Stimulated activated CD4-positive, alpha-beta T cell treated with anti-CD3 and anti-CD28 coated beads, Interleukin-1b, Interleukin-23, amount 100 ng/mL, for 24 hours (primary cell): Measurements from ENCODE around the gene F9.

Source experiments
- DNase-seq, 4 experiments: peaks; one replicate each; pipeline ENCODE4 v3.0.0-alpha.2; 2020; ENCODE audit warnings: low read depth in 4 of 4, low spot score in 1 of 4

The F9 gene

DNA sequence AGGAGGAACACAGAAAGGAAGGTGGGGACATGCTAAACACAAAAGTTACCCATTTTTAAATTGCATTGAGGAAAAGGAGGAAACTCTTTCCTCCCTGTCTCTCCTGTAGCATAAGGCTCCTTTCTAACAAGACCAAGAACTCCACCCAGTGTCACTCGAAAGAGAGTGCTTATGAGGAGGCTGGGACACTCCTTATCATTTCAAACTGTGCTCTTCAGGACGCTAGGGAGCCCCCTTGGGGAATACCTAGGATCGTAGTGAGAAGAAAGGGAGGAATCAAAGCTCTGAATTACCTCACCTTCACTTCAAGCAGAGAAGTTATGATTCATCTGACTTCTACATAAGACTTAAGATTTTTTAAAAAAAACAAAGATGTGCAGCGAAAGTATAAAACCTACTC lies 65.5 kb downstream of the F9 start:
- no peak for DNase-seq

DNA sequence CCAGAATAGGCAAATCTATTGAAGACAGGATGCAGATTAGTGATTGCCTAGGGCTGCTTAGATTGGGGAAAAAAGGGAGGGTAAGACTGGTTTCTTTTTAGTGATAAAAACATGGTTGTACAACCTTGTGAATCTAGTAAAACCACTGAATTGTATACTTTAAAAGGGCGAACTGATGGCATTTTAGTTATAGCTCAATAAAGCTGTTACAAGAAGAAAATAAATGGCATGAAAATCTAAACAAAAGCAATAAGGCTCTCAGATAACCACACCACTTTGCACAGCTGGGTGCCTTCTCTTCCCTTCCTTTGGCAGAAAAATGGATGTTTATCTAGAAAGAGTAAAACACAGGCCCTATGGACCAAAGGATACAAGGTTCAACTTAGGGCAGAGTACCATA lies 69.6 kb downstream of the F9 start:
- no peak for DNase-seq
